MM.1S (cell line): ENCODE data around the gene ARHGEF33.

ENCODE experiments used
- DNase-seq: peaks from one replicate; pipeline ENCODE4 v3.0.0-alpha.2; 2015
- H2AFZ ChIP-seq: fragments of 300-600 bp; sonication (generic); 2 replicates; pipeline ENCODE4 v1.6.0; 2016; ENCODE audit warnings: antibody characterized with exemption, low read length
- H3F3A ChIP-seq: fragments of 300-600 bp; sonication (generic); 2 replicates; pipeline ENCODE4 v1.6.1; 2016; ENCODE audit warnings: mild to moderate bottlenecking, antibody characterized with exemption, low read length, moderate library complexity, mixed read lengths; ENCODE audit not compliant: insufficient read depth
- H3K27ac ChIP-seq: fragments of 300-600 bp; sonication (generic); 2 replicates; pipeline ENCODE4 v1.5.1; 2016; ENCODE audit warnings: mild to moderate bottlenecking, low read length
- H3K27me3 ChIP-seq: fragments of 300-600 bp; sonication (generic); replicated peaks from 2 replicates; pipeline ENCODE4 v1.6.0; 2016; ENCODE audit warnings: low read length; ENCODE audit not compliant: insufficient read depth
- H3K36me3 ChIP-seq: fragments of 300-600 bp; sonication (generic); replicated peaks from 2 replicates; pipeline ENCODE4 v1.6.1; 2016; ENCODE audit warnings: mild to moderate bottlenecking, low read length, mixed read lengths; ENCODE audit not compliant: insufficient read depth
- H3K4me1 ChIP-seq: fragments of 300-600 bp; sonication (generic); 2 replicates; pipeline ENCODE4 v1.6.1; 2016; ENCODE audit warnings: low read length, mixed read lengths
- H3K4me2 ChIP-seq: fragments of 300-600 bp; sonication (generic); 2 replicates; pipeline ENCODE4 v1.6.0; 2016; ENCODE audit warnings: low read depth, low read length
- H3K4me3 ChIP-seq: fragments of 300-600 bp; sonication (generic); 2 replicates; pipeline ENCODE4 v1.5.1; 2016; ENCODE audit warnings: low read length, mixed read lengths
- H3K79me2 ChIP-seq: fragments of 300-600 bp; sonication (generic); 2 replicates; pipeline ENCODE4 v1.6.1; 2016; ENCODE audit warnings: mixed run types, low read length, mixed read lengths
- H3K9ac ChIP-seq: fragments of 300-600 bp; sonication (generic); 2 replicates; pipeline ENCODE4 v1.6.1; 2016; ENCODE audit warnings: low read length, mixed read lengths
- H3K9me2 ChIP-seq: fragments of 300-600 bp; sonication (generic); replicated peaks from 2 replicates; pipeline ENCODE4 v1.6.1; 2016; ENCODE audit warnings: mild to moderate bottlenecking, low read length, mixed read lengths; ENCODE audit not compliant: insufficient read depth
- H3K9me3 ChIP-seq: fragments of 300-600 bp; sonication (generic); replicated peaks from 2 replicates; pipeline ENCODE4 v1.6.1; 2016; ENCODE audit warnings: mild to moderate bottlenecking, low read length, mixed read lengths; ENCODE audit not compliant: insufficient read depth
- H4K20me1 ChIP-seq: fragments of 300-600 bp; sonication (generic); 2 replicates; pipeline ENCODE4 v1.6.1; 2016; ENCODE audit warnings: mild to moderate bottlenecking, low read length, moderate library complexity, mixed read lengths; ENCODE audit not compliant: insufficient read depth
- CTCF ChIP-seq: fragments of 300-600 bp; sonication (generic); IDR thresholded peaks from 2 replicates; pipeline ENCODE4 v1.5.1; 2016; ENCODE audit warnings: antibody characterized with exemption, low read length, mixed read lengths
- EZH2 ChIP-seq: fragments of 300-600 bp; sonication (generic); optimal IDR thresholded peaks from 2 replicates; pipeline ENCODE3; 2017; ENCODE audit warnings: low read depth, mild to moderate bottlenecking, antibody characterized with exemption, low read length, mixed read lengths
- EZH2phosphoT487 ChIP-seq: fragments of 300-600 bp; sonication (generic); IDR thresholded peaks from 2 replicates; pipeline ENCODE4 v1.6.1; 2018; ENCODE audit warnings: antibody characterized with exemption, low read length

The ARHGEF33 gene

GRCh38 chr2:38977047-38977446 lies 87.4 kb downstream of the ARHGEF33 start:
- no peaks in the 10 kb centered on the region for H3K9me3 ChIP-seq
- H3K4me1 ChIP-seq: no peaks in the 10 kb centered on the region
- no peaks in the 10 kb centered on the region for H4K20me1 ChIP-seq
- no peak overlapping the region for H3K4me2 ChIP-seq
- no peaks in the 10 kb centered on the region for H3K9me2 ChIP-seq
- no peak overlapping the region for H3K9ac ChIP-seq
- TF ChIP-seq EZH2phosphoT487: no peak
- no peak for TF ChIP-seq EZH2
- TF ChIP-seq CTCF: no peak
- H2AFZ ChIP-seq: no peak overlapping the region
- H3K79me2 ChIP-seq: no peaks in the 10 kb centered on the region
- no peak overlapping the region for H3K4me3 ChIP-seq
- no peaks in the 10 kb centered on the region for H3K36me3 ChIP-seq
- no peak for DNase-seq
- H3F3A ChIP-seq: no peaks in the 10 kb centered on the region
- H3K27me3 ChIP-seq: no peaks in the 10 kb centered on the region
- H3K27ac ChIP-seq: no peak overlapping the region

DNA sequence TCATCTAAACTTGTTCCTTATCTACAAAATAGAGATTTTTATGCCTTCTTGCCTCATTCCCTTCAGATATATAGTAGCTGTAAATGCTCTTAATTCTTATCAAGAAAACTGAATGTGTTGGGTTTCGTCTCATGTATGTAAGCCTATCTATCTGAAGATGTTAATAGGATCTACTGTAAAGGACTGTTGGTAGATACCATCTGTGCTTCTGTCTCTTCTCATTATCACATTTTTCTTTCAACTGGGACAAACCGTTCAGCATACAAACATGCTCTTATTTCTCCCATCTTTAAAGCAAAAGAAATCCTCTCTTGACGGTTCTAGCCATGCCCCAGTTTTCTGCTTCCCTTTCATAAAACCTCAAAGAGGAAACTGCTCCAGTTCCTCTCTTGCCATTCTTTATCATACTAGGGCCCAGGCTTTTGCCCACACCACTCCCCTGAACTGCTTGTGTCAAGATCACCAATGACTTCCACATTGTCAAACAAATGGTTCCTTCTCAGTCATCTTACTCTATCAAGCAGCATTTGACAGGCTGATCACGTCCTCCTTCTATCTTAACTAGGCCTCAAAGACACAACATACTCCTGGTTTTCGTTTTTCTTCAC lies 88.7 kb downstream of the ARHGEF33 start:
- H3K9me3 ChIP-seq: no peaks in the 10 kb centered on the region
- H3K4me3 ChIP-seq: no peak overlapping the region

DNA sequence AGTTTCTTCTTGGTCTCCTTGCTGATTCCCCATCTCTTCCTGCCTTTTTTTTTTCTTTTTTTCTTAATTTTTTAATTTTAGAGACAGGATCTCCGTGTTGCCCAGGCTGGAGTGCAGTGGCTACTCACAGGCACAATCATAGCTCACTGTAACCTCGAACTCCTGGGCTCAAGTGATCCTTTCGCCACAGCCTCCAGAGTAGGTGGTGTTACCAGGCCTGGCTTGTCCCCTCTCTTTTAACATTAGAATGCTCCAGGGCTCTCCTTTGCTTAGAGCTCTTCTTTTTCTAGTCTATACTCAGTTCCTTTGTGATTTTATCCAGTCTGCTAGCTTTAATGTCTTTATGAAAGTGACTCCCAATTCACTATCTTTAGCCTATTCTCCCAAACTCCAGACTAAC lies 89.2 kb downstream of the ARHGEF33 start:
- H3K9me2 ChIP-seq: no peaks in the 10 kb centered on the region
- no peaks in the 10 kb centered on the region for H3K4me1 ChIP-seq
- no peaks in the 10 kb centered on the region for H3K79me2 ChIP-seq
- no peaks in the 10 kb centered on the region for H3F3A ChIP-seq
- no peaks in the 10 kb centered on the region for H3K36me3 ChIP-seq
- H3K9me3 ChIP-seq: no peaks in the 10 kb centered on the region
- no peak overlapping the region for H3K27ac ChIP-seq
- H2AFZ ChIP-seq: no peak overlapping the region
- H4K20me1 ChIP-seq: no peaks in the 10 kb centered on the region
- TF ChIP-seq EZH2: no peak
- TF ChIP-seq CTCF: no peak
- no peak for TF ChIP-seq EZH2phosphoT487
- no peaks in the 10 kb centered on the region for H3K27me3 ChIP-seq
- no peak overlapping the region for H3K4me2 ChIP-seq
- H3K9ac ChIP-seq: no peak overlapping the region
- no peak overlapping the region for H3K4me3 ChIP-seq
- DNase-seq: no peak

More for the DNA sequence above, 88.7 kb downstream of the ARHGEF33 start:
- Histone ChIP-seq H3F3A (no peaks in the 10 kb centered on the region), H3K27me3 (no peaks in the 10 kb centered on the region), H3K4me1 (no peaks in the 10 kb centered on the region), H2AFZ (no peak overlapping the region), H4K20me1 (no peaks in the 10 kb centered on the region), H3K4me2 (no peak overlapping the region), H3K79me2 (no peaks in the 10 kb centered on the region), H3K9ac (no peak overlapping the region), H3K36me3 (no peaks in the 10 kb centered on the region), H3K27ac (no peak overlapping the region), H3K9me2 (no peaks in the 10 kb centered on the region)
- TF ChIP-seq EZH2phosphoT487 (no peak), CTCF (no peak), EZH2 (no peak)
- no peak for DNase-seq
